Measurements from ENCODE around the gene RNU1-4.
"Not testable (repeated sequence)": the region's sequence is repeated elsewhere in the genome, so short reads cannot be mapped to it uniquely, and the experiment has no call there.

The RNU1-4 gene

DNA sequence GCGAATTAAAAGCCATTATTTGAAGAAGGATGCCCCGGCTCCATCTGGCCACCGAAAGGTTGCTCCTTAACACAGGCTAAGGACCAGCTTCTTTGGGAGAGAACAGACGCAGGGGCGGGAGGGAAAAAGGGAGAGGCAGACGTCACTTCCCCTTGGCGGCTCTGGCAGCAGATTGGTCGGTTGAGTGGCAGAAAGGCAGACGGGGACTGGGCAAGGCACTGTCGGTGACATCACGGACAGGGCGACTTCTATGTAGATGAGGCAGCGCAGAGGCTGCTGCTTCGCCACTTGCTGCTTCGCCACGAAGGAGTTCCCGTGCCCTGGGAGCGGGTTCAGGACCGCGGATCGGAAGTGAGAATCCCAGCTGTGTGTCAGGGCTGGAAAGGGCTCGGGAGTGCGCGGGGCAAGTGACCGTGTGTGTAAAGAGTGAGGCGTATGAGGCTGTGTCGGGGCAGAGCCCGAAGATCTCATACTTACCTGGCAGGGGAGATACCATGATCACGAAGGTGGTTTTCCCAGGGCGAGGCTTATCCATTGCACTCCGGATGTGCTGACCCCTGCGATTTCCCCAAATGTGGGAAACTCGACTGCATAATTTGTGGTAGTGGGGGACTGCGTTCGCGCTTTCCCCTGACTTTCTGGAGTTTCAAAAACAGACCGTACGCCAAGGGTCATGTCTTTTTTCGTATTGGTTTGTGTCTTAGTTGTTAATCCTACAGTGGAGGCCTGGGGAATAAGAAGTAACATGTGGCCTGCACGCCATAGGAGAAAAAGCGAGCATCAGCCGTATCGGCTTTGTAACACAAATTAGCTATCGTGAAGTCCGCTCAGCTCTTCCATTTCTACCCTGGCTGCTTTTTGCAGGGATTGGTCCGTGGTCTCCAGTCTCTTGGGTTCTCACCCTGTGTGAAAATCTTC lies at the start of gene RNU1-4:
Gene RNU1-4, plus strand, starts transcription at position 470 of the 918 bp plus-strand sequence.
- not testable (repeated sequence) for DNase-seq

DNA sequence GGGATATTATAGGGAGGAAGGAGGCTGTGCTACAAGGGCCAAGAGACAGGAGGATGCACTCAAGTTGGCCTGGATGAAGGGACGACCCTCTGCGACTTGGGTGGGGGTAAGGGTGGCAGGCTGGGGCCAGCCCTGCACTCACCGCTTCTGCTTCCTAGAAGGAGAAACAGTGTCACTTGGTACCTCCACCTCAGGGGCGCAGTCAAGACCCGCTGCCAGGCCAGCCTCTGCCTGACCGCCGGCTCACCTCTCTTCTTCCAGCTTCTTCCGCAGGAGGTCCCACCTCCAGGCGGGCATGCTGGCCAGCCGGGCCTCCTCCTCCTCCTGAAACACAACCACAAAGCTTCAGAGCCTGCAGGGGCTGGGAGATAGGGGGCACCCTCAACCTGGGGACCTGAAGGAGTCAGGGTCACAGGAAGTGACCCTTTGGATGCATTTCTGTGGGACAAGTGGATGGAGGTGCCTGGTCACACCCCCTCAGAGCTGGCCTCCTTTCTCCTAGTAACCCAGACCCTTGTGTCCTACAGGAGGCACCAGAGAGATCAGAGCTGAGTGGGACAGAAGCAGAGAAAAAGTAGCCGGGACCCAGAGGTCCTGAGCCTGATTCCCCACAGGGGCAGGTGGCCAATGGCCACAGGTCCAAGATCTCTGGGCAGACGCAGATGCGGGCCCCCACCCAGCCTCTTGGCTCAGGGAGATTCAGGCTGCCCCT lies 49.2 kb upstream of the RNU1-4 start:
- DNase-seq: not testable (repeated sequence)

DNA sequence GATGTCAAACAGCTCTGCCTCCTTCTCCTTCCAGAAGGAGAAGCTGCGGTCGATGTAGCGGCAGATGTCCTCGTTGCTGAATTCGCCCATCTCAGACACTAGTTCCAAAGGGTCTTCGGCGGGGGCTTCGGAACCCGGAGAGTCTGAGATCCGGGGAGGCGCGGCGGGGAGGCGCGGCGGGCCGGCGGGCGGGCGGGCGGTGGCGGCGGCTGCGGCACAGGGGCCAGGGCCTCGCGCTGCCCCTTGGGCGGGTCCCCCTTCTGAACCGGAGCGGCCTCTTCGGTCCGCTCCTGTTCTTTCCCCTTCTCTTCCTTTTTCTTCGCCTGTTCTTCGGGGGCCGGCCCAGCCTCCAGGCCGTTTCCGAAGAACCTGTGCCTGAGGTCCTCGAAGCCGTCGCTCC lies 48.0 kb upstream of the RNU1-4 start:
- not testable (repeated sequence) for DNase-seq

DNA sequence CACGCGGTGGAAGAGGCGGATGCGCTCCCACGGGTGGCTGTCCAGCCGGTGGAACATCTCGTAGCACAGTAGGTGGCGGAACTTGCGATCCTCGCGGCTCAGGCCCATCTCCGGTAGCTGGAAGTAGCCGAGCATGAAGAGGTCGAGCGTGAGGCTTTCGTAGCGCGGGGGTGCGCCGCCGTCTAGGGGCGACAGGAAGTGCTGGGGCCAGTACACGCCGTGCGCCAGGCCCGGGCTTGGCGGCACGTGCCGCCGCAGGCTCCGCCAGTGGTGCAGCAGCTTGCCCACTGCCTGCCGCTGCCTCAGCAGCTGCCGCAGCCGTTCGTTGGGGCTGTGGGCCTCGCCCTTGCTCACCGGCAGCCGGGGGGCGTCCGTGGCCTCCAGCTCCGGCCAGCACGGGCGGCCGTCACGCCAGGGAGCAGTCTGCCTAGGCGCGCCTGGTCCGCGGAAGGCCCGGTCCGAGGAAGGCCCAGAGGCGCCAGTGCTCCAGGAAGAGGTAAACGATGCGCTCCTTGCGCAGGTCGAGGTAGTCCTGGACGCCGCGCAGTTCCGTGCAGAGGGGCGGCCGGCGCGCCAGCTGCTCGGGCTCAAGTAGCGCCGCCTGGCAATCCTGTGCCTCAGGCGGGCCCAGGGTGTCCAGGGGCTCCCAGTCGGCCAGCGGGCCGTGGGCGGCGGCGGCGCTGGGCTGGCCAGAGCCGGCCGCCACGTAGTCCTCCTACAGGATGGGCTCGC lies 47.4 kb upstream of the RNU1-4 start:
- DNase-seq: not testable (repeated sequence)

DNA sequence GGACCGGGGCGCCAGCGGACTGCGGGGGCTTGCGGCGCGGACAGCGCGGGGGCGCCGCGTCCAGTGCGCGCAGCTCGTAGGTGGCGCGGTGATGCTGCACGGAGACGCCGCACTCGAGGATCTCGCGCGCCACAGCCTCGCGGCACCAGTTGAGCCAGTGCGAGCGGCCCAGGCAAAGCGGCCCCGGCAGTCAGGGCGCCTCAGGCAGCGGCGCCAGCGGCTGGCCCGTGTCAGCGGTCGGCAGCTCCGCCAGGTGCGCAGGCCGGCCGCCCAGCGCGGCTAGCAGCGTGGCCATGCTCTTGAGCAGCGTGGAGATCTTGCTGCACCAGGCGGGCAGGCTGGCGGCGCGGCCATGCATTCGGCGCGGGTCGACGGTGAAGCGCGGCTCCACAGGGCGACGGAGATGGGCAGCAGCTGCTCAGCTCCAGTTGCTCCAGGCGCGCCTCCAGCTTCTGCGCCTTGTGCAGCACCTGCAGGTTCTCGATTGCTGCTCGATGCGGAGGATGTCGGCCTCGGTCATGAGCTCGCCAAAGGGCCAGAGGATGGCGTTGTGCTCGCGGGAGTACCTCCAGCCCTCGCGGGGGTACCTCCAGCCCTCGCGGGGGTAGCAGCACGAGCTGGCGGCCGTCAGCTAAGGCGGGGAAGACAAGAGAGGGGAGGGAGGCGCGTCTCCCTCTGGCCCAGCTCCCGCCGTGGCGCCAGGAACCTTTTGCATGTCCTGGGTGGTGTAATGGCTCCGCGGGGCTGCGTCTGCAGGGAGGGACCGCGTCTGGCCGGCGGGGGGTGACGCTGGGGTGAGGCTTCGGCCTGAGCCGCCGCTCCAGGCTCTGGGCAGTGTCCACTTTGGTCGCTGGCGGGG lies 46.6 kb upstream of the RNU1-4 start:
- not testable (repeated sequence) for DNase-seq

DNA sequence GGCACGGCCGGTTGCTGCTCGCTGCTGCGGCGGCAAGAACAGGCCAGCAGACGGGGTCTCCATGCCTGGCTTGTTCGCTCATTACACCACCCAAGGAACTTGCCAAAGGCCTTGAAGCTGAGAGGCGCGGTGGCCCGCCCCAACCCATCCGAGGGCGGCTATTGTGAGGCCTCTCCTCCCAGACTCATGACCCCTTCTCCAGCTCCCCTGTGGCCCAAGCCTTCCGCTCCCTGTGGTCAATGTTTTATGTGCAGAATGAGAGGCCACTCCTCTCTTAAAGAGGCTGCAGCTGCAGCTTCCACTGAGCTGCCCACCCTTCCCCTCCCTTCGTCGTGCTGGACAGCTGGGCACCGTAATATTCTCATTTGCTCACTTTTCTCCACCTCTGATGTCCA lies 46.0 kb upstream of the RNU1-4 start:
- DNase-seq: not testable (repeated sequence)

DNA sequence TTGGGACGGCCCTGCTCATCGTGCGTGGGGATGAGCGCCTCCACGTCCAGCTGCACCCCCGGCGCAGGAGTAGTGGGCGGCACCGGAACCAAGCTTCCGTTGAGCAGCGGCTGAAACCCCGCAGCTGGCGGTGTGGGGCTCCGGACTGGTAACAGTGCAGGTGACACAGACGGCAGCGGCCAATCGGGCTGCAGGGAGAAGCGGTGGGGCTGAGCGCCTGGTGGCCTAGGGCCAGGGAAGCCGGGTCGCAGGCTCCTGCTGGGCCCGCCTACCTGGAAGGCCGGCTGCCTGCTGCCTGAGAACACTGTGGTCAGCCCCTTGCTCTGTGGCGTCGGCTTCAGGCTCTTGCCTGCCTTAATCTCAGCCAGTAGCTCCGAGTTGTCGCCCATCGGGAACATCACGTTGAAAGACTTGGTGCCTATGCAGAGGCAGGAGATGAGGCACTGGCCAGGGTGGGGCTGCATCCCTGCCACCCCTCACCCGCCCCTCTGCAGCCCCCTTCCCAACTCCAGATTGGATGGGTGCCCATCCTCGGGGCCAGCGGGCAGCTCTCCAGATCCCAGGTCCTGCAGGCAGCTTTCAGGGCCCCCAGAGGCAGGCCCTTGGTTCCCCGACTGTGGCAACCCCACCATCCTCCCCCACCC lies 43.7 kb upstream of the RNU1-4 start:
- not testable (repeated sequence) for DNase-seq

DNA sequence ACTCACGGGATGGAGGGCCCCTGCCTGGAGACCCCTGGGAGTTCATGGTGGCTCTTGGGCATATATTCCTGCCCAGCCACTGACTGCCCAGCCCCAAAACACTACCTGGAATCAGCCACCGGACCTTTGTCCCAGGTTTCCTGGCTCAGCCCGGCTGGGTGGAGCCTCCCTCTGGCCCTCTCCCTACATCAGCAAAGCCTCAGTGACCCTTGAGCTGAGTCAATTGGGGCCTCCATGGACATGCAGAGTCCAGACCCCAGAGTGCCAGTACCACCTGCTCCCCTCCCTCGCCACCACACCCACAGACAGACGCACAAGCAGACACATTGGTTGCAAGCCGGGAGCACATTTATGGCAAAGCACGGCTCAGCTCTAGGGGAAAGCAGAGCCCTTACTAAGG lies 43.2 kb upstream of the RNU1-4 start:
- DNase-seq: not testable (repeated sequence)

DNA sequence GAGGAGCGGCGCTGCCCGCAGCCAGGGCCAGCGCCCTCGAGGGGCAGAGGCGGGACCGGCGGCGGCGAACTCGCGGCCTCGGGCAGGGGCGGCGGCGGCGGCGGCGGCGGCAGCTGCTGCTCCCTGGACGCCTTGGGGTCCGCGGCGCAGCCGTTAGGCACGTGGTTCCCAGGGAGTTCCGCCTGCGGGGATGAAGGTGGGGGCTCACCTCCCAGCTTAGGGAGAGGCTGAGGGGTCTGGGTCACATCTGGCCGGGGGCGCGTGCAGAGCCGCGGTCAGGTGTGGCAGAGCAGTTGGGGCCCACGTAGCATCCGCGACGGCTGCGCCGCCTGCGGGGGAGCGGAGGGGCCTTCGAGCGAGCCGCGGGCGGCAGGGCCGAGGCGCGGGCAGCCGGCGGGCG lies 40.9 kb upstream of the RNU1-4 start:
- not testable (repeated sequence) for DNase-seq

DNA sequence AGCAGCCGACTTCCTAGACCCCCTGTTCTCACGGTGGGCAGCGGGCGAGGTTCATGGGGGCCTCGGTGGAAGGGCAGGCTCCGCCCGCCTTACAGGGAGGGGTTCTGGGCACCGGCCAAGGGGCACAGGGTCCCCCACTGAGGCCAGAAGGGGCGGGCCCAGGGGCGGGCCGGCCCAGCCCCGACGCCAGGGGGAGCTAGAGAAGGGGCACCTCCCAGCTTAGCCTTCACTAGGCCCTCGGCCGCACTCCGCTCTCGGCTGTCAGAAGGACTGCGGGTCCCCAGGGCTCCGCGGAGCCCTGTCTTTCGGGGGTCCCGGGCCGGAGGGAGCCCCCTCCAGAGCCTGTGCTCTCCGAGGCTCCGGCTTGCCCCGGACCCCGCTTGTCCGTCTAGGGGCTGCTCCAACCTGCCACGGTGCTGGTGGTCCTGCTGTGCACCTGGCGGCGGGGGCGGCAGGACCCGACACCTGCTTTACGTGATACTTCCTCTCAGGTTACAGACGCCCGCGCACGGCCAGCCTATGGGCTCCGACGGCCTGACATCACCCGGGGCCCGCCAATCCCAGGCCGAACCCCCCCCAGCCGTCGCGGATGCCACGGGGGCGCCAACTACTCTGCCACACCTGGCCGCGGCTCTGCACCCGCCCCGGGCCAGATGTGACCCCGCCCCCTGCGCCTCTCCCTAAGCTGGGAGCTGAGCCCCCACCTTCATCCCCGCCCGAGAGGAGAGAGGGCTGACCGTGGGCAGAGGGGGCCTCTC lies 40.0 kb upstream of the RNU1-4 start:
- DNase-seq: not testable (repeated sequence)

DNA sequence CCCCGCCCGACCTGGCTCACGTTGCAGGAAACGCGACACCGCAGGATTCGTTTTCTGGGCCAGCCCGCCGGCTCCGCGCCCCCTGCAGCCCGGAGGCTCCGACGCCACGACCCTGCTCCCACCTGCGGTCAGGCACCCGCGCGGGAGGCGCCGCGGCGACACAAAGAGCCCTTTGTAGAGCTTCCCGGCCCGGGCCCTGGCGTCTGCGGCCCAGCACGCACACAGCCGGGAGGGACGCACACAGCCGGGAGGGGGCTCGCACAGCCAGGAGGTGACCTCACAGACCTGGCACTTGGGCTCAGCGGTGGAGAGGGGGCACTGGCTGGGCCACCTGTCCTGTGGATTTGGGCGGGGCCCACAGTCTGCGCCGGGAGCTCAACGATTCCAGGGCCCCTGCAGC lies 39.1 kb upstream of the RNU1-4 start:
- DNase-seq: not testable (repeated sequence)

DNA sequence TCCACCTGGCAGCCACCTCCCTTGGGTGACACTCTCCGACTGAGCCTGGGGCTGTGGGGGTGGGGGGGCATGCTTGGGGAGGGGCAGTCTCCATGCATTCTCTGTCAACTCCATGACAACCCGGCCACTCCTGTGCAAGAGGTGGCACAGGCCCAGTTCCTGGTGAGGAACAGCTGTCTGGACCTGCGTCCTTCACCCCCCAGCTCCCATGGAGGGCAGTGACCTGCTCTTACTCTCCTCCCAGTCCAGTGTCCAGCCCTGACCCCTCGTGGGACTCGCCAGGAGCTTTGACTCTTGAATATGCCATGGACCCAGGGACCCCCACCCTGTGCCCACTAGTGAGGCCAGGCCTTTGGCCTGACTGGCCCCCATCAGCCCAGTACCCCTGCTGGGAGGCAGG lies 38.0 kb upstream of the RNU1-4 start:
- not testable (repeated sequence) for DNase-seq

DNA sequence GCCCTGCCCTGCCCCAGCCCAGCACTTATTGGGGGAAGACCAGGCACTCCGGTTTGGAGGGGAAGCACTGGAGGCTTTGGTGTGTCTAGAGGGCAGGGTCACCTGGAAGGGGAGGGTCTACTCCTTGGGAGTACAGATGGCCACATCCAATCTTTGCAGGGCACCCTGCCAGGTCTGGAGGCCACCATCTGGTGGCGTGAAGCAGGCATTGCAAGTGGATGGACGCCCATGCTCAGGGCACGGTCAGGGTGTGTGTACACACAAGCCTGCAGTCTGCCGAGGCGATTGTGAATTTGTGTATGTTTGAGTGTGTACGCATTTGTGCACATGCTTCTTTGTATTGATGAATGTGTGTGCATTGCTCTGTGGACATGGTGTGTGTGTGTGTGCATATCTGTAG lies 37.2 kb upstream of the RNU1-4 start:
- not testable (repeated sequence) for DNase-seq

DNA sequence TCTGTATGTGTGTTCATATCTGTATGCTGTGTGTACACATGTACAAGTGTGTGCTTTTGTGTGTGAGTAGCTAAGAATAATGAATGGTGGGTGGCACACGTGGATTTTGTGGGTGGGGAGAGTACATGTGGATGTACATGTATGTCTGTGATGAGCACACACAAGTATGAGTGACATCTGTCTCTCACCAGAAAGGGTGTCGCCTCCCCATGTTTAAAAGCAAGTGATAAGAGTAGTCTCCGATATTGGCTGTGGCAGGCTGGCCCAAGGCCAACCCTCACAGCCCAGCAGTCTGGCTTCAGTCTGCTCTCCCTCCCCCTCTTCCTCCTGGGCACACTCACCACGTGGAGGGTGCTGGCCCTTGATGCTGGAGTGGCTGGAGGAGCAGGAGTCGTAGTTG lies 36.7 kb upstream of the RNU1-4 start:
- DNase-seq: not testable (repeated sequence)

DNA sequence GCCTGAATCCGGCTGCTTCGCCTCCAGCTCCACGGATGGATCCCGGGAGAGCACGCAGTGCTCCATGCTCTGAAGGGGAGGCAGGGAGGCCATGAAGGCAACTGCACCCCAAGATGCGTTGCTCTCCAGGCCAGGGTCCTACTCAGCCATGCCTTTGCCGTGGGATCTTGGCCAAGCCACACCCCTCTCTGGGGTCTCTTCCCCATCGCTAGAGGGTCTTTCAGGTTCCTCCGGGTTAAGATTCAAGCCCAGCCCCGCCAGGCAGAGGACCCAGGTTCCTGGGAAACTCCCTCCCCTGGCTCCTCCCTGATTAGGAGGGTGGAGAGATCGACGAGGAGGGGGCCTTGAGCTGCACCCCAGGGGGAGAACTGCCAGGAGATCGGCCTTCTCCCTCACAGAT lies 36.2 kb upstream of the RNU1-4 start:
- DNase-seq: not testable (repeated sequence)

DNA sequence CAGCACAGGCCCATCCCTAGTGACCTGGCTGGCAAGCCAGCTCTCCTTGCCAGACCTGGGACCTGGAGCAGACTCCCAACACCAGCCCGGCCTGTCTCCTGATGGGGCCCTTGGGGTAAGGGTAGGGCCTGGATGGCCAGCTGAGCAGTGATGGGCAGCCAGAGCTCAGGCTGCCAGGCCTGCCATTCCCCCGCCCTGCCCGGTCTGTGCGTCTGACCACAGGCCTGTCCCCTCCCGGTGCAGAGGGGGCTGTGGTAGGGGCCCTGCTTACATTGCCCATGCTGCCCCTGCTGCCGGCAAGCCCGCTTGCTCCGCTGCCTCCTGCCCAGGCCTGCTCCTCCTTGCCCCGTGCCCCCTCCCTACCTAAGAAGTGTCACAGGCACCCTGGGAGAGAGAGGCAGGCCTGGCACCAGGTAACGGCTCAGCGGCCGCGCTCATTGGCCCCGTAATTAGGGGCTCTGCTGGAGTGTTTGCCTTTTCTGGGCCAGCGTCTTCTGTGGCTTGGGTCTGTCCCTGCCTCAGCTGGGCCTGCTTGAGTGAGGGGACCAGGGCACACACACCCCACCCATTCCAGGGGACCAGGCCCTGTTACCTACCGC lies 35.7 kb upstream of the RNU1-4 start:
- not testable (repeated sequence) for DNase-seq

DNA sequence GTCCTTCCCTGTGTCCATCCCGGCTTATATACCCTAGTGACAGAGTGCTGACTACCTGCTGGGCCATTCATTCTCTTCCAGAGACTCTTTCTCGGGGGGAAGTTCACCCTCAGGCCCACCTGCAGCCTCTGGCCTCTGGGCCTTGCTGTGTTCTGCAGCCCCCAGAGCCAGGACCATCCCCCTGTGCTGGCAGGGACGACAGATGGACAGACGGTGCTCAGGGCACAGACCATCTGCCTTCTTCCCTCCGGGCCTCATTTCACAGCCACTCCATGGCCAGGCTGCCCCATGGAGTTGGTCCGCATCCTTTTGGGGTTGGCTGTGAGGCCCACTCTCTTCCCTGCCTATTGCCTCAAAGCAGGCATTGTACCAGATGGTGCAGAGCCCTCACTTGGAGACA lies 34.0 kb upstream of the RNU1-4 start:
- DNase-seq: not testable (repeated sequence)

DNA sequence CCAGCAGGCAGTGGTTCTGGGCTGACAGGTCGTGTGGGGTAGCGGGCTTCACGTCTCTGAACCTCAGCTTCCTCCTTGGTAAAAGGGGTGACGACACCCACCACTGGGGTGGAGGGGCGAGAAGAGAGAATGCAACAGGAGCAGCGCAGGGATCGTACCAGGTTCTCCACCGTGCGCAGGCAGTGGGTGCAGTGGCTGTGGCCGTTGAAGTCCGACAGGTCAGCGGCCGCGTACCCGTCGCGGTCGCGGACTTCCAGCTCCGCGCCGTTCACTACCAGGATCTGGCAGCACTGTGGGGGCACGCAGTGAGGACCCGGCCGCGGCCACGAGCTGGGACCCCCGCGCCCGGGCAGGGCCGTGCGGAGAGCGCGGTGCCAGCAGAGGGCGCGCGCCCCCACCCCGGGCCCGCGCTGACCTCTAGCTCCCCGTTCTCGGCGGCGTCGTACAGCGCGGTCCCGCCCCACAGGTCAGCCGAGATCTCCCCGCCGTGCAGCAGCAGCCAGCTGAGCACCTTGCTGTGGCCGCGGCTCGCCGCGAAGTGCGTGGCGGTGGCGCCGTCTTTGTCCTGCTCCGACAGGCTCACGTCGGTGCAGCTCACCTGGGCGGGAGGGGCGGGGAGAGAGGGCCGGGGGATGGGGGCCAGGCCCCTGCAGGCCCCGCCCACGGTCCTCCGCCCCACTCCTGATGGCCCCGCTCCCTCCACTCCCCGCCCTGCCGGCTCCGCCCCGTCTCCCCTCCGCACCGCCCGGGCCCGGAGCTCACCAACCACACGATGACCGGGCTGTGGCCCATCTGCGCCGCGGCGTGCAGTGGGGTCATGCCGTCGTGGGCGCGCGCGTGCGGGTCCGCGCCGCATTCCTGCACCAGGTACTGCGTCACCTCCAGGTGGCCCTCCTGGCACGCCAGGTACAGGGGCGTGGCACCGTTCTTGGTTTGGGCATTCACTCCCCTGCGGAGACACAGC lies 32.9 kb upstream of the RNU1-4 start:
- not testable (repeated sequence) for DNase-seq

DNA sequence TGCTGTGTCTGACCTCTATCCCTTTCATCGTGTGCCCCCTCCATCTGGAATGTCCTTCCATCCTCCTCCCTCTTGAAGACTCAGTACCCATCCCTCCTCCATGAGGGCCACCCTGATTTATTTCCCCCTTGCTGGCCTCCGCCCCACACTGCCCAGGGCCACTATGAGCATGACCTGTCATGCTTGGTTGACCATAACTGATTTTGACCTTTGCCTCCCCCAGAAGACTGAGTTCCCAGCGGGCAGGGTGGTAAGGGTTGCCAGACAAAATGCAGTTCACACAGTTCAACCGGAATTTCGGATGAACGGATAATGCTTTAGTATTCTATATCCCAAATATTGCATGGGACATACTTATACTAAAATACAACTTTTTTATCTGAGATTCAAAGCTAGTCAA lies 31.6 kb upstream of the RNU1-4 start:
- not testable (repeated sequence) for DNase-seq
